ENCODE results near the gene ACCS.

ACCS gene

GRCh38 chr11:44065841-44066731 lies at the start of gene ACCS:
Gene ACCS, plus strand, starts transcription at chr11:44066270. Its CDS starts 1,358 bp downstream, at chr11:44067628.
- DNase-seq = peak; percentile 97

- no peak for DNase-seq
Observed at GRCh38 chr11:44016546-44017442, 49.3 kb upstream of the ACCS start.

- DNase-seq = no peak
Observed at GRCh38 chr11:44017443-44018126, 48.5 kb upstream of the ACCS start.

GRCh38 chr11:44018127-44018521 lies 47.9 kb upstream of the ACCS start:
- no peak for DNase-seq

GRCh38 chr11:44018829-44019228 lies 47.2 kb upstream of the ACCS start:
- DNase-seq = no peak

GRCh38 chr11:44024977-44025376 lies 41.1 kb upstream of the ACCS start:
- DNase-seq = no peak

- DNase-seq = no peak
Observed at GRCh38 chr11:44025727-44026126, 40.3 kb upstream of the ACCS start.

GRCh38 chr11:44028401-44028800 lies 37.7 kb upstream of the ACCS start:
- no peak for DNase-seq

GRCh38 chr11:44028816-44029506 lies 37.1 kb upstream of the ACCS start:
- no peak for DNase-seq

GRCh38 chr11:44029507-44029845 lies 36.6 kb upstream of the ACCS start:
- no peak for DNase-seq

- DNase-seq = no peak
Observed at GRCh38 chr11:44029977-44030911, 35.8 kb upstream of the ACCS start.

GRCh38 chr11:44030996-44031395 lies 35.1 kb upstream of the ACCS start:
- DNase-seq = no peak

- DNase-seq = no peak
Observed at GRCh38 chr11:44031549-44031948, 34.5 kb upstream of the ACCS start.

- DNase-seq = no peak
Observed at GRCh38 chr11:44032299-44033085, 33.6 kb upstream of the ACCS start.

- DNase-seq = no peak
Observed at GRCh38 chr11:44033411-44033850, 32.6 kb upstream of the ACCS start.

GRCh38 chr11:44033856-44034255 lies 32.2 kb upstream of the ACCS start:
- no peak for DNase-seq

- DNase-seq = no peak
Observed at GRCh38 chr11:44034639-44035038, 31.4 kb upstream of the ACCS start.

GRCh38 chr11:44036811-44037657 lies 29.0 kb upstream of the ACCS start:
- DNase-seq = peak; percentile 82

GRCh38 chr11:44037658-44037998 lies 28.4 kb upstream of the ACCS start:
- DNase-seq = no peak

- no peak for DNase-seq
Observed at GRCh38 chr11:44043157-44043556, 22.9 kb upstream of the ACCS start.

All from left hindlimb (tissue), 1 donor.